HCT116 (cell line): ENCODE data around the gene SPATS2L. TPM values are rescaled to one million over a fixed set of nuclear protein-coding genes. Genes with fewer than 3 reads are reported as not detected.

ENCODE experiments used
- ATAC-seq: fragments of 200-7000 bp; cut with Tn5 transposase; 2 replicates; pipeline ENCODE4 v1.9.1; 2020; ENCODE audit warnings: mild to moderate bottlenecking, moderate library complexity
- BruUV-seq: library from RNA; stranded (reverse); fragments of 400-500 nt; replicated peaks from 2 replicates; lab custom pipeline; 2021; lab: Mats Ljungman, UMichigan
- CTCF ChIA-PET: fragments of 300-600 bp; sonication (Branson Sonifier 250); formaldehyde crosslinking; loops from one replicate; lab custom pipeline; 2021; ENCODE audit warnings: antibody characterized with exemption; lab: Charles Lee
- POLR2A ChIA-PET: fragments of 300-600, 350-600 bp; sonication (Branson Sonifier 250); formaldehyde crosslinking; loops from one replicate; lab custom pipeline; 2021; ENCODE audit warnings: antibody characterized with exemption; lab: Charles Lee
- RAD21 ChIA-PET, 2 experiments: fragments of 300-600 bp; sonication (Branson Sonifier 250); formaldehyde crosslinking; loops; one replicate each; lab custom pipeline; 2023; ENCODE audit warnings: low total read pairs in 2 of 2; ENCODE audit not compliant: uncharacterized antibody in 2 of 2, unreplicated experiment in 2 of 2, low non-redundant PET in 1 of 2; lab: Charles Lee
- DNase-seq: peaks from one replicate; pipeline ENCODE4 v3.0.0-alpha.2; 2010; ENCODE audit warnings: low read depth, low spot score
- H2AFZ ChIP-seq: fragments of 200-600 bp; shearing (Covaris generic), sonication (generic); 2 replicates; pipeline ENCODE4 v1.6.1; 2017; ENCODE audit warnings: low read depth, mixed run types, mixed read lengths, antibody characterized with exemption, low read length; ENCODE audit not compliant: poor library complexity, severe bottlenecking
- H3K27ac ChIP-seq: 2 replicates; pipeline ENCODE4 v1.5.1; 2012; ENCODE audit warnings: low read depth, low read length
- H3K27me3 ChIP-seq: fragments of 200-600 bp; sonication (generic); 2 replicates; pipeline ENCODE4 v1.6.1; 2016; ENCODE audit warnings: mixed run types, low read length, mixed read lengths; ENCODE audit not compliant: insufficient read depth
- H3K36me3 ChIP-seq, 2 experiments: fragments of 200-500 bp in 1 of 2; fragments of 200-600 bp in 1 of 2; sonication (Bioruptor generic) in 1 of 2; sonication (generic) in 1 of 2; 2 replicates each; pipeline versions ENCODE4 v1.5.1 to v1.6.1; 2014 to 2016; ENCODE audit warnings: low read length in 2 of 2, inconsistent platforms in 1 of 2, mixed read lengths in 1 of 2, mixed run types in 1 of 2; ENCODE audit not compliant: insufficient read depth in 2 of 2, control insufficient read depth in 1 of 2
- H3K4me1 ChIP-seq, 2 experiments: fragments of 200-600 bp in 1 of 2; sonication (generic) in 1 of 2; 2 replicates each; pipeline versions ENCODE4 v1.5.1 to v1.6.1; 2012 to 2017; ENCODE audit warnings: low read length in 2 of 2, inconsistent platforms in 1 of 2, mild to moderate bottlenecking in 1 of 2, mixed read lengths in 1 of 2, mixed run types in 1 of 2, moderate library complexity in 1 of 2; ENCODE audit not compliant: insufficient read depth in 2 of 2, control insufficient read depth in 1 of 2
- H3K4me2 ChIP-seq: fragments of 200-600 bp; sonication (generic); 2 replicates; pipeline ENCODE4 v1.6.1; 2017; ENCODE audit warnings: mixed run types, low read length, mixed read lengths
- H3K4me3 ChIP-seq, 2 experiments: fragments of 200-600 bp in 1 of 2; sonication (generic) in 1 of 2; replicated peaks in 1 of 2; 2 replicates each; pipeline ENCODE4 v1.5.1; 2011 to 2016; ENCODE audit warnings: low read length in 2 of 2, control low read depth in 1 of 2, low read depth in 1 of 2, mild to moderate bottlenecking in 1 of 2, mixed read lengths in 1 of 2, mixed run types in 1 of 2
- H3K79me2 ChIP-seq: fragments of 200-600 bp; sonication (generic); 2 replicates; pipeline ENCODE4 v1.6.1; 2017; ENCODE audit warnings: mild to moderate bottlenecking, mixed run types, low read length, moderate library complexity, mixed read lengths; ENCODE audit not compliant: insufficient read depth
- H3K9ac ChIP-seq: fragments of 200-600 bp; sonication (generic); 2 replicates; pipeline ENCODE4 v1.6.1; 2016; ENCODE audit warnings: low read length, mixed read lengths
- H3K9me2 ChIP-seq: fragments of 200-600 bp; sonication (generic), shearing (Covaris generic); 2 replicates; pipeline ENCODE4 v1.6.1; 2017; ENCODE audit warnings: mixed run types, mild to moderate bottlenecking, moderate library complexity; ENCODE audit not compliant: insufficient read depth
- H3K9me3 ChIP-seq, 2 experiments: fragments of 200-500 bp in 1 of 2; fragments of 200-600 bp in 1 of 2; sonication (Bioruptor generic) in 1 of 2; sonication (generic) in 1 of 2; 2 replicates each; pipeline ENCODE4 v1.6.1; 2014 to 2017; ENCODE audit warnings: low read length in 2 of 2, mixed read lengths in 2 of 2, inconsistent platforms in 1 of 2, low read depth in 1 of 2, mild to moderate bottlenecking in 1 of 2, mixed run types in 1 of 2, moderate library complexity in 1 of 2; ENCODE audit not compliant: control insufficient read depth in 1 of 2, insufficient read depth in 1 of 2
- H4K20me1 ChIP-seq: fragments of 200-600 bp; sonication (generic), shearing (Covaris generic); 2 replicates; pipeline ENCODE4 v1.6.1; 2017; ENCODE audit warnings: mixed run types, mild to moderate bottlenecking, moderate library complexity; ENCODE audit not compliant: insufficient read depth
- JUND ChIP-seq: IDR thresholded peaks from 2 replicates; pipeline ENCODE4 v1.6.1; 2012
- RAD21 ChIP-seq: IDR thresholded peaks from 2 replicates; pipeline ENCODE4 v1.6.1; 2012; ENCODE audit warnings: low read depth, mild to moderate bottlenecking
- intact Hi-C: fragments of 100-400 bp; cut with micrococcal nuclease; formaldehyde crosslinking; loops from 2 replicates; pipeline ENCODE4 v1.10.0; 2022
- total RNA-seq: library from RNA; stranded (reverse); gene quantifications from one replicate; pipeline ENCODE4 v1.2.1, GENCODE V29; 2021; ENCODE audit not compliant: unreplicated experiment
- TF ChIP-seq, protein P1 (sequence below): IDR thresholded peaks from 2 replicates; pipeline ENCODE4 v1.6.1; 2012; ENCODE audit warnings: low read depth
- TF ChIP-seq, protein P2 (sequence below), 3 experiments: fragments of 200-600 bp in 1 of 3; sonication (generic) in 1 of 3; IDR thresholded peaks in 2 of 3; conservative IDR thresholded peaks in 1 of 3; 2 replicates each; pipeline ENCODE4 v1.5.1; 2012 to 2017; ENCODE audit warnings: low read depth in 2 of 3, low read length in 2 of 3, antibody characterized with exemption in 1 of 3, borderline replicate concordance in 1 of 3, control low read depth in 1 of 3, mild to moderate bottlenecking in 1 of 3, mixed read lengths in 1 of 3, mixed run types in 1 of 3, moderate library complexity in 1 of 3; ENCODE audit not compliant: insufficient read depth in 1 of 3

The SPATS2L gene
- total RNA-seq, 1 experiment from 2014 or later, result 87.1 TPM

DNA sequence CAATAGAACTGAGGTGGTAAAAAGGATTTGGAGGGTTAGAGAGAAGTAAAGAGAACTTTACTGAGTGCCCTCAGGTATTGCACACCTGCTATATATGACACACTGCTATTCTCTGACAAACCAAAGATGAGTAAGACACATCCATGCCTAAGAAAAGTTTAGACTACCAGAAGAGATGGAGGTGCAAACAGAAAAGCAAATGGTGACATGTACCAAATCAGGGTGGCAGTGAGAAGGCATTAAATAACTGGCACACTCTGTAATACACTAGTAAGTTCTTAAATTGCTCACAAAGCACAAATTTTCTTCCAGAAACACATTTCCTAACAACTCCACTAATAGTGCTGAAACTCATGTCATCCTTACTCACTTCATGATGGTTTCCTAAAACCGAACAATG is 114.8 kb downstream of the SPATS2L start:
- H3K4me3 ChIP-seq, result no peak overlapping the region
- H3K79me2 ChIP-seq, result no peaks in the 10 kb centered on the region
- H3K4me1 ChIP-seq, result no peaks in the 10 kb centered on the region
- no peaks in the 10 kb centered on the region for H3K9me2 ChIP-seq
- H3K36me3 ChIP-seq, result peaks cover 6 to 7% of the 10 kb centered on the region in 2 experiments; a peak in 1 of 4 replicates
- intact Hi-C loops, result no loop called here
- no TSS peak for BruUV-seq
- RAD21 ChIA-PET, result no interaction called here
- TF ChIP-seq, protein P1, sequence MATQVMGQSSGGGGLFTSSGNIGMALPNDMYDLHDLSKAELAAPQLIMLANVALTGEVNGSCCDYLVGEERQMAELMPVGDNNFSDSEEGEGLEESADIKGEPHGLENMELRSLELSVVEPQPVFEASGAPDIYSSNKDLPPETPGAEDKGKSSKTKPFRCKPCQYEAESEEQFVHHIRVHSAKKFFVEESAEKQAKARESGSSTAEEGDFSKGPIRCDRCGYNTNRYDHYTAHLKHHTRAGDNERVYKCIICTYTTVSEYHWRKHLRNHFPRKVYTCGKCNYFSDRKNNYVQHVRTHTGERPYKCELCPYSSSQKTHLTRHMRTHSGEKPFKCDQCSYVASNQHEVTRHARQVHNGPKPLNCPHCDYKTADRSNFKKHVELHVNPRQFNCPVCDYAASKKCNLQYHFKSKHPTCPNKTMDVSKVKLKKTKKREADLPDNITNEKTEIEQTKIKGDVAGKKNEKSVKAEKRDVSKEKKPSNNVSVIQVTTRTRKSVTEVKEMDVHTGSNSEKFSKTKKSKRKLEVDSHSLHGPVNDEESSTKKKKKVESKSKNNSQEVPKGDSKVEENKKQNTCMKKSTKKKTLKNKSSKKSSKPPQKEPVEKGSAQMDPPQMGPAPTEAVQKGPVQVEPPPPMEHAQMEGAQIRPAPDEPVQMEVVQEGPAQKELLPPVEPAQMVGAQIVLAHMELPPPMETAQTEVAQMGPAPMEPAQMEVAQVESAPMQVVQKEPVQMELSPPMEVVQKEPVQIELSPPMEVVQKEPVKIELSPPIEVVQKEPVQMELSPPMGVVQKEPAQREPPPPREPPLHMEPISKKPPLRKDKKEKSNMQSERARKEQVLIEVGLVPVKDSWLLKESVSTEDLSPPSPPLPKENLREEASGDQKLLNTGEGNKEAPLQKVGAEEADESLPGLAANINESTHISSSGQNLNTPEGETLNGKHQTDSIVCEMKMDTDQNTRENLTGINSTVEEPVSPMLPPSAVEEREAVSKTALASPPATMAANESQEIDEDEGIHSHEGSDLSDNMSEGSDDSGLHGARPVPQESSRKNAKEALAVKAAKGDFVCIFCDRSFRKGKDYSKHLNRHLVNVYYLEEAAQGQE, result no peak
- TF ChIP-seq, protein P2, sequence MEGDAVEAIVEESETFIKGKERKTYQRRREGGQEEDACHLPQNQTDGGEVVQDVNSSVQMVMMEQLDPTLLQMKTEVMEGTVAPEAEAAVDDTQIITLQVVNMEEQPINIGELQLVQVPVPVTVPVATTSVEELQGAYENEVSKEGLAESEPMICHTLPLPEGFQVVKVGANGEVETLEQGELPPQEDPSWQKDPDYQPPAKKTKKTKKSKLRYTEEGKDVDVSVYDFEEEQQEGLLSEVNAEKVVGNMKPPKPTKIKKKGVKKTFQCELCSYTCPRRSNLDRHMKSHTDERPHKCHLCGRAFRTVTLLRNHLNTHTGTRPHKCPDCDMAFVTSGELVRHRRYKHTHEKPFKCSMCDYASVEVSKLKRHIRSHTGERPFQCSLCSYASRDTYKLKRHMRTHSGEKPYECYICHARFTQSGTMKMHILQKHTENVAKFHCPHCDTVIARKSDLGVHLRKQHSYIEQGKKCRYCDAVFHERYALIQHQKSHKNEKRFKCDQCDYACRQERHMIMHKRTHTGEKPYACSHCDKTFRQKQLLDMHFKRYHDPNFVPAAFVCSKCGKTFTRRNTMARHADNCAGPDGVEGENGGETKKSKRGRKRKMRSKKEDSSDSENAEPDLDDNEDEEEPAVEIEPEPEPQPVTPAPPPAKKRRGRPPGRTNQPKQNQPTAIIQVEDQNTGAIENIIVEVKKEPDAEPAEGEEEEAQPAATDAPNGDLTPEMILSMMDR (IDR thresholded peaks at IDR 0.05 in 2 of 3, conservative IDR thresholded peaks at IDR 0.05 in 1 of 3; ENCODE audit: borderline replicate concordance in 1 of 3, insufficient read depth in 1 of 3, low read depth in 2 of 3, low read length in 2 of 3), result no peak
- TF ChIP-seq RAD21 (no peak), JUND (no peak)
- no peaks in the 10 kb centered on the region for H4K20me1 ChIP-seq
- H2AFZ ChIP-seq, result no peak overlapping the region
- H3K27me3 ChIP-seq, result no peaks in the 10 kb centered on the region
- H3K9ac ChIP-seq, result no peak overlapping the region
- no peak for ATAC-seq
- CTCF ChIA-PET, result no interaction called here
- H3K4me2 ChIP-seq, result no peak overlapping the region
- H3K27ac ChIP-seq, result no peak overlapping the region
- H3K9me3 ChIP-seq, result no peaks in the 10 kb centered on the region
- POLR2A ChIA-PET, result no interaction called here
- DNase-seq, result no peak
